ENCODE results near the gene SNX10.

The SNX10 gene

DNA sequence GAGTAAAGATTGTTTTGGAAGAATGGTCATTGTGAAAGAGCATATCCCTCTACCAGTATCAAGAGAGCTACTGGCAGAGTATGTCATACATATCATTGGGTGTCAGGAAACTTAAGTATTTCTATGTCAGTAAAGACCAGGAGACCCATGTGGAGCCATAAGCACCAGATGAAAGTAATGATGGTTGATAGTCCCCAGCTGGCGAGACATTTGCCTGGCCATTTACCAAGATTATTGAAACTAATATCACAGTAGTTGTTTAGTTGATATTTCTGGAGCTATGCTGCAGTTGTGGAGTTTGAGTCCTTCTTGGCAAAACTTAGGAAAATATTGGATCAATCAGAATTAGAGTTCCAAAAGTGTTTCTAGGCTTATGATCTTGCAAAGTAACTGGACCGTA, 114.8 kb downstream of the SNX10 start:
- TF ChIP-seq, protein P1, sequence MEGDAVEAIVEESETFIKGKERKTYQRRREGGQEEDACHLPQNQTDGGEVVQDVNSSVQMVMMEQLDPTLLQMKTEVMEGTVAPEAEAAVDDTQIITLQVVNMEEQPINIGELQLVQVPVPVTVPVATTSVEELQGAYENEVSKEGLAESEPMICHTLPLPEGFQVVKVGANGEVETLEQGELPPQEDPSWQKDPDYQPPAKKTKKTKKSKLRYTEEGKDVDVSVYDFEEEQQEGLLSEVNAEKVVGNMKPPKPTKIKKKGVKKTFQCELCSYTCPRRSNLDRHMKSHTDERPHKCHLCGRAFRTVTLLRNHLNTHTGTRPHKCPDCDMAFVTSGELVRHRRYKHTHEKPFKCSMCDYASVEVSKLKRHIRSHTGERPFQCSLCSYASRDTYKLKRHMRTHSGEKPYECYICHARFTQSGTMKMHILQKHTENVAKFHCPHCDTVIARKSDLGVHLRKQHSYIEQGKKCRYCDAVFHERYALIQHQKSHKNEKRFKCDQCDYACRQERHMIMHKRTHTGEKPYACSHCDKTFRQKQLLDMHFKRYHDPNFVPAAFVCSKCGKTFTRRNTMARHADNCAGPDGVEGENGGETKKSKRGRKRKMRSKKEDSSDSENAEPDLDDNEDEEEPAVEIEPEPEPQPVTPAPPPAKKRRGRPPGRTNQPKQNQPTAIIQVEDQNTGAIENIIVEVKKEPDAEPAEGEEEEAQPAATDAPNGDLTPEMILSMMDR (IDR thresholded peaks at IDR 0.05; ENCODE audit: borderline replicate concordance, insufficient read depth, low read depth, low read length) = no peak
- no peak overlapping the region for H3K4me3 ChIP-seq (ENCODE audit: low read depth, low read length)

DNA sequence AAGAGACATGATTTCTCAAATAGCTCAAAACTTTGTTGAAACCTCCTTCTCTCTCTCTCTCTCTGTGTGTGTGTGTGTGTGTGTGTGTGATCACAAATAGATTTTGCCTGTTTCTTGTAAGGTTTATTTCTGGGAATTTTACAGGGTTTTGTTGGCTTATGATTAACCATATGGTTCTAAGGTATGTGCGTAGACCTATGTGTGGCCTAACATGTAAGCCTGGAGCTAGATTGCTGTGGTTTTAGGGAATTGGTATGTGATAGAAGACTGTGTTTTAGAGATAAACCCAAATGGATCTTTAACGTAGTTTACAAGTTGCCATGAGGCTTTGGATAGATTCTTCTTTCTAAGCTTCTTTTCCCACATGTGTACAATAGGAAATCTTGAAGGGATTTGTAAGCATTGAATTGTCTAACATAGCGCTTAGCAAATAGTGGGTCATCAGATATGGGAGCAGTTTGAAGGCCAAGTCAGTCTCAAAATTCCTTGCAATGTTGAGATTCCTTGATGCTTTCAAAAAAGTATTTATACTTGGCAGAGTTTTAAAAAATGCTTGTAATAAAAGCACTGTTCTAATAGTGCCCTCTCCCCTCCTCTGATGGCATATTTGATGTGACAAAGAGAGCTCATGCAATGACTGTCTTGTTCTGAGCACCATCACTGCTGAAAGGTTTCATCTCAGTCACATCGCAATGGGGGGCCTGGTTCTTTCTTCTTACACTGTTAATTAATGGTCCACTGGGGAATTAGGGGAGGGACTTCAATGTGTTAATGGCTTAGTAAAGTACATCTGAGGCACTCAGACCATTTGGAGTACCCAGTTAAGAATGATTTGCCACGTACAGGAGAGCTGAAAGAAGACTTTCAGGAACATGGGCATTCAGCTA, 118.2 kb downstream of the SNX10 start:
- H3K4me3 ChIP-seq (ENCODE audit: low read depth, low read length) = no peak overlapping the region
- TF ChIP-seq, protein P1 (IDR thresholded peaks at IDR 0.05; ENCODE audit: borderline replicate concordance, insufficient read depth, low read depth, low read length) = no peak

DNA sequence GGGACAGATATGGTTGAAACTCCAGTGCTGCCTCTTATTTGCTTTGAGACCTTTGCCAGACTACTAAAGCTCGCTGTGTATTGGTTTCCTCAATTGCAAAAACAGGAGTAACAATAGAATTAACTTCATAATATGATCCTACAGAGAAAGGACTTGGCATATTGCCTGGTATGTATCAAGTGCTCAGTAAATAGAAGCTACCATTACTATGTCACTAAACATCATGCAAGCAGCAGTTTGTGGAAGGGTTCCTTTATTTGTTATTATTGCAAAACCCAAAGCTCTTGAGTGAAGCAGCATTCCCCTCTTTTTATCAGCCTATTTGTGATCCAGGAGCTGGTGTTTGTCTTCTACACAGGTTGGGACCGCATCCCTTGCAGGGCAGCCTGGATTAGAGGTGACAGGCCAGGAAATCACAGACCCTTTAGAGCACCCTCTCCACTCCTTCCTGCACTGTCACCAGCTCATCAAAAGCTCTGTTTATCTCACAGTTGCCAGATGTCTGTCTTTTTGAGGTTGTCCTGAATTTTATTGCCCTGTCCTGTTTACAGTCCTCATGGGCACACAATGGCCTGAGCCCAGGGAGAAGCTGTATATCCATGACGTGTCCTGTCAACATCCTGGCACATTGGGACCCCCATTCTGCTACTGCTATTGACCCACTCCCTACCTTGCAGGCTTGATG, 121.5 kb downstream of the SNX10 start:
- H3K4me3 ChIP-seq (ENCODE audit: low read depth, low read length) = no peak overlapping the region
- TF ChIP-seq, protein P1 (IDR thresholded peaks at IDR 0.05; ENCODE audit: borderline replicate concordance, insufficient read depth, low read depth, low read length) = no peak

DNA sequence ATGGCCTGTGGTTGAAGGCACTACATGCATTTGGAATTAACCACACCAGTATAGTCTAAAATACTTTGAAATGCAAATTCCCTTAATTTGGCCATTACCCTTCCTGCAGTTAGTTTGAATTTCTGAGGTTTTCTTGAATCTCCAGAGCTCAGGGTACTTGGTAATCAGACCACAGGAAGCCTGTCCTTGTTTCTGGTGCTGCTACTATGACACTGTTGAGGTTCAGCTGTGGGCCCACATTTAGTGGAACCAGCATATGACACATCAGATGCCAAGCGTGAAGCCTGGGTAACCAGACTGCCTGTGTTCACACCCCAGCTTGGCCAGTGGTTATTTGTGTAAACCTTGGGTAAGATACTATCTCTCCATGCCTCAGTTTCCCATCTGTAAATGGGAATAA, 124.3 kb downstream of the SNX10 start:
- TF ChIP-seq, protein P1 (IDR thresholded peaks at IDR 0.05; ENCODE audit: borderline replicate concordance, insufficient read depth, low read depth, low read length) = no peak
- no peak overlapping the region for H3K4me3 ChIP-seq (ENCODE audit: low read depth, low read length)

DNA sequence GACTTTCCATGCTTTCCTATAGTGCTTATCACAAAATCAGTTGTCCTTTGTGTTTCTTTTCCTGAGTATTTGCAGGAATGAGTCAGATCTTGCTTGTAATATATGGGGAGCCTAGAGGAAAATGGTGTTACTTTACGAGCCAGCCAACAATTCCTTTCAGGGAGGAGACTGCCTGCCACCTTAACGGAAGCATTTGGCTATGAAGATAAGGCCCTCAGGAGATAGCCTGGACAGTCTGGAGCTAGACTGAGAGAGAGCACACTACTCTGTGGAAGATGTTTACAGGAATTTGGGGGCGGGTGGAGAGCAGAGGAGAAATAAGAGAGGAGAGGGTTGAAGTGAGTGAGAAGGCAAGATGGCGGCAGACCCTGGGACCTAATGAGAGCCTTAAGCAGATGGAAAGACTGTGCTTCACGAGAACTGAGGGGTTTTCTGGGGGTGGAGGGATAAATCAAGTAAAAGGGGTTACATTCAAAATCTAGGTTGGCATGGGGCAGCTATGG, 126.3 kb downstream of the SNX10 start:
- TF ChIP-seq, protein P1 (IDR thresholded peaks at IDR 0.05; ENCODE audit: borderline replicate concordance, insufficient read depth, low read depth, low read length) = no peak
- no peak overlapping the region for H3K4me3 ChIP-seq (ENCODE audit: low read depth, low read length)

DNA sequence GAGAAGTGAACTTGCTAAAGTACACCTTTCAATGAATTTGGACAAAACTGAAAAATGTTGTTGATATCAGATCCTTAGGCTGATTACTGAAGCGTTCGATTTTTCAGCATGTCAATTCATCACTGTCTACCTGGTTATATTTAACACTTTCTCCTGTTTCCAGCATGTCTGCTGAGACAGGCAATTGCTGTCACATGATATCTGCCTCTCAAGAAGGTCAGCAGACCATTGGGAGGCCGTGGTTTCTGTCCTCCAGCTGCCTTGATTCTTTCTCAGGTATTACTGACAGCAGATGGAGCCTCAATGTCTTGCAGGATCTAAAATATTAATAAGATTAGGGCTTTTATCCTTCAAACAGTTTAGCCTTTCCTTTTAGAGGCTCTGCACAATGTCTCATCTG, 127.5 kb downstream of the SNX10 start:
- H3K4me3 ChIP-seq (ENCODE audit: low read depth, low read length) = no peak overlapping the region
- TF ChIP-seq, protein P1 (IDR thresholded peaks at IDR 0.05; ENCODE audit: borderline replicate concordance, insufficient read depth, low read depth, low read length) = no peak
